Testis (tissue), 2 donors: ENCODE results near the gene CD34.

ENCODE experiments used
- POLR2A ChIP-seq: fragments of 450-650 bp; IDR thresholded peaks from one replicate; pipeline ENCODE4 v1.6.1; 2017; ENCODE audit warnings: antibody characterized with exemption, mild to moderate bottlenecking, moderate library complexity
- TF ChIP-seq, protein P1 (sequence below), 3 experiments: fragments of 450-650 bp in 2 of 3; fragments of 200-600 bp in 1 of 3; sonication (generic) in 1 of 3; IDR thresholded peaks; one replicate each; pipeline ENCODE4 v1.5.1; 2016 to 2019; ENCODE audit warnings: antibody characterized with exemption in 3 of 3, mild to moderate bottlenecking in 2 of 3, moderate library complexity in 1 of 3

DNA sequence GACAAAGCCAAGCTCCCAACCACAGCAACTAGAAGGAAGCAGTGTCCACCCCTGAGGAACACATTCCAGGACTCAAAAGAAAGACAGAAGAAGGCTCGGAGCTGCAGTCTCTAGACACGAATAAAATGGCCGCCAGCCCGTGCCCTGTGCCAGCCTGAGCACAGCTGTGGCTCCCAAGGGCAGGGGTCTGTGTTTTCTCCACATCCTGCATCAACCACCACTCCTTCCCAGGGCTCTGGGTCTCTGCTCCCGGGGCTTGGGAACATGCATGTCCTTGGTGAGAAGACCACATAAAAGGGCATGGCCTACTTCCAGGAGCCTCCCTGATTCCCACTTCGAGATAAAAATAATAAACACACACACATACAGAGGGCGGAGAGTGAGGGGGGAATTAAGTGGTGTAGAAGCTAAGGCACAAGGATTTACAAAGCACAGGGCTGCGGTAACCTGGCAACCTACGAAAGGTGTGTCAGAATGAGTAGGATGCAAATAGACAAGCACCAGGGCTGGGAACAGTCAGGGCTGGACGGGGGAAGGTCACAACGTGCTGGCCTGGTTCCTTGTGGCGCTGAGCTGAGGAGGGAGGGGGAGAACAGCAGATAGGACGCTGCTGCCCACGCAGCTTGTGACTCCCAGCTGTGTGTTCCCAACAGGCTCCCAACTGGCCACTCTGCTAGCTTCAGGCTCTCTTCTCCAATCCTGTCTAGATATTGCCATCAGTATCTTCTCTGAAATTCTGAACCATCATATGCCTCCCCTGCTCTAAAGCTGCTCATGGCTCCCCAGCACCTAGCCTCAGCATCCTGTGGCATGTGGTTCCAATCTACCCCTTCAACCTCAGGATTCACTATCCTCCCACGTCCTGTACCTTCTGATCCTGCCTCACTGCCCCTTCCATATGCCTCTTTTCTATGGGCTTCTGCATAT, 72.5 kb downstream of the CD34 start:
- no peak for TF ChIP-seq POLR2A
- TF ChIP-seq, protein P1, sequence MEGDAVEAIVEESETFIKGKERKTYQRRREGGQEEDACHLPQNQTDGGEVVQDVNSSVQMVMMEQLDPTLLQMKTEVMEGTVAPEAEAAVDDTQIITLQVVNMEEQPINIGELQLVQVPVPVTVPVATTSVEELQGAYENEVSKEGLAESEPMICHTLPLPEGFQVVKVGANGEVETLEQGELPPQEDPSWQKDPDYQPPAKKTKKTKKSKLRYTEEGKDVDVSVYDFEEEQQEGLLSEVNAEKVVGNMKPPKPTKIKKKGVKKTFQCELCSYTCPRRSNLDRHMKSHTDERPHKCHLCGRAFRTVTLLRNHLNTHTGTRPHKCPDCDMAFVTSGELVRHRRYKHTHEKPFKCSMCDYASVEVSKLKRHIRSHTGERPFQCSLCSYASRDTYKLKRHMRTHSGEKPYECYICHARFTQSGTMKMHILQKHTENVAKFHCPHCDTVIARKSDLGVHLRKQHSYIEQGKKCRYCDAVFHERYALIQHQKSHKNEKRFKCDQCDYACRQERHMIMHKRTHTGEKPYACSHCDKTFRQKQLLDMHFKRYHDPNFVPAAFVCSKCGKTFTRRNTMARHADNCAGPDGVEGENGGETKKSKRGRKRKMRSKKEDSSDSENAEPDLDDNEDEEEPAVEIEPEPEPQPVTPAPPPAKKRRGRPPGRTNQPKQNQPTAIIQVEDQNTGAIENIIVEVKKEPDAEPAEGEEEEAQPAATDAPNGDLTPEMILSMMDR (IDR thresholded peaks at IDR 0.05), result no peak
